Panc1 (cell line): ENCODE measurements around the gene SGPP1.

ENCODE experiments used
- POLR2AphosphoS5 ChIP-seq: IDR thresholded peaks from 2 replicates; pipeline ENCODE4 v1.6.1; 2012; ENCODE audit warnings: mild to moderate bottlenecking, low read depth, low read length, moderate library complexity
- SIN3A ChIP-seq: IDR thresholded peaks from 2 replicates; pipeline ENCODE4 v1.6.1; 2012; ENCODE audit warnings: low read depth, mild to moderate bottlenecking, low read length, moderate library complexity, borderline replicate concordance; ENCODE audit not compliant: insufficient read depth
- TCF7L2 ChIP-seq: IDR thresholded peaks from 2 replicates; pipeline ENCODE4 v1.6.1; 2011; ENCODE audit warnings: mild to moderate bottlenecking, low read depth, low read length, inconsistent platforms
- TF ChIP-seq, protein P1 (sequence below): fragments of 450-650 bp; IDR thresholded peaks from 2 replicates; pipeline ENCODE4 v1.5.1; 2017; ENCODE audit warnings: mild to moderate bottlenecking
- TF ChIP-seq, protein P2 (sequence below), 2 experiments: IDR thresholded peaks; 2 replicates each; pipeline ENCODE4 v1.6.1; 2011 to 2012; ENCODE audit warnings: low read depth in 2 of 2, control low read depth in 1 of 2, low read length in 1 of 2, mild to moderate bottlenecking in 1 of 2, moderate library complexity in 1 of 2; ENCODE audit not compliant: insufficient read depth in 1 of 2

GRCh38 chr14:63712123-63712522, 15.7 kb downstream of the SGPP1 start:
- TF ChIP-seq, protein P1, sequence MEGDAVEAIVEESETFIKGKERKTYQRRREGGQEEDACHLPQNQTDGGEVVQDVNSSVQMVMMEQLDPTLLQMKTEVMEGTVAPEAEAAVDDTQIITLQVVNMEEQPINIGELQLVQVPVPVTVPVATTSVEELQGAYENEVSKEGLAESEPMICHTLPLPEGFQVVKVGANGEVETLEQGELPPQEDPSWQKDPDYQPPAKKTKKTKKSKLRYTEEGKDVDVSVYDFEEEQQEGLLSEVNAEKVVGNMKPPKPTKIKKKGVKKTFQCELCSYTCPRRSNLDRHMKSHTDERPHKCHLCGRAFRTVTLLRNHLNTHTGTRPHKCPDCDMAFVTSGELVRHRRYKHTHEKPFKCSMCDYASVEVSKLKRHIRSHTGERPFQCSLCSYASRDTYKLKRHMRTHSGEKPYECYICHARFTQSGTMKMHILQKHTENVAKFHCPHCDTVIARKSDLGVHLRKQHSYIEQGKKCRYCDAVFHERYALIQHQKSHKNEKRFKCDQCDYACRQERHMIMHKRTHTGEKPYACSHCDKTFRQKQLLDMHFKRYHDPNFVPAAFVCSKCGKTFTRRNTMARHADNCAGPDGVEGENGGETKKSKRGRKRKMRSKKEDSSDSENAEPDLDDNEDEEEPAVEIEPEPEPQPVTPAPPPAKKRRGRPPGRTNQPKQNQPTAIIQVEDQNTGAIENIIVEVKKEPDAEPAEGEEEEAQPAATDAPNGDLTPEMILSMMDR = no peak
- TF ChIP-seq, protein P2, sequence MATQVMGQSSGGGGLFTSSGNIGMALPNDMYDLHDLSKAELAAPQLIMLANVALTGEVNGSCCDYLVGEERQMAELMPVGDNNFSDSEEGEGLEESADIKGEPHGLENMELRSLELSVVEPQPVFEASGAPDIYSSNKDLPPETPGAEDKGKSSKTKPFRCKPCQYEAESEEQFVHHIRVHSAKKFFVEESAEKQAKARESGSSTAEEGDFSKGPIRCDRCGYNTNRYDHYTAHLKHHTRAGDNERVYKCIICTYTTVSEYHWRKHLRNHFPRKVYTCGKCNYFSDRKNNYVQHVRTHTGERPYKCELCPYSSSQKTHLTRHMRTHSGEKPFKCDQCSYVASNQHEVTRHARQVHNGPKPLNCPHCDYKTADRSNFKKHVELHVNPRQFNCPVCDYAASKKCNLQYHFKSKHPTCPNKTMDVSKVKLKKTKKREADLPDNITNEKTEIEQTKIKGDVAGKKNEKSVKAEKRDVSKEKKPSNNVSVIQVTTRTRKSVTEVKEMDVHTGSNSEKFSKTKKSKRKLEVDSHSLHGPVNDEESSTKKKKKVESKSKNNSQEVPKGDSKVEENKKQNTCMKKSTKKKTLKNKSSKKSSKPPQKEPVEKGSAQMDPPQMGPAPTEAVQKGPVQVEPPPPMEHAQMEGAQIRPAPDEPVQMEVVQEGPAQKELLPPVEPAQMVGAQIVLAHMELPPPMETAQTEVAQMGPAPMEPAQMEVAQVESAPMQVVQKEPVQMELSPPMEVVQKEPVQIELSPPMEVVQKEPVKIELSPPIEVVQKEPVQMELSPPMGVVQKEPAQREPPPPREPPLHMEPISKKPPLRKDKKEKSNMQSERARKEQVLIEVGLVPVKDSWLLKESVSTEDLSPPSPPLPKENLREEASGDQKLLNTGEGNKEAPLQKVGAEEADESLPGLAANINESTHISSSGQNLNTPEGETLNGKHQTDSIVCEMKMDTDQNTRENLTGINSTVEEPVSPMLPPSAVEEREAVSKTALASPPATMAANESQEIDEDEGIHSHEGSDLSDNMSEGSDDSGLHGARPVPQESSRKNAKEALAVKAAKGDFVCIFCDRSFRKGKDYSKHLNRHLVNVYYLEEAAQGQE (IDR thresholded peaks at IDR 0.05; ENCODE audit: insufficient read depth in 1 of 2, low read depth in 2 of 2, low read length in 1 of 2) = no peak
- TF ChIP-seq POLR2AphosphoS5 = no peak
- no peak for TF ChIP-seq TCF7L2
- TF ChIP-seq SIN3A = no peak
